Ishikawa (cell line): ENCODE measurements around the gene C17orf100.

ENCODE experiments used
- CEBPB ChIP-seq: IDR thresholded peaks from 2 replicates; pipeline ENCODE4 v1.6.1; 2012
- CREB1 ChIP-seq: IDR thresholded peaks from 2 replicates; pipeline ENCODE4 v1.6.1; 2012; ENCODE audit warnings: low read depth
- EGR1 ChIP-seq: IDR thresholded peaks from 2 replicates; pipeline ENCODE4 v1.6.1; 2012
- EP300 ChIP-seq: IDR thresholded peaks from 2 replicates; pipeline ENCODE4 v1.6.1; 2012; ENCODE audit warnings: borderline replicate concordance
- FOXM1 ChIP-seq: IDR thresholded peaks from 2 replicates; pipeline ENCODE4 v1.6.1; 2012; ENCODE audit warnings: low read depth, borderline replicate concordance
- MAX ChIP-seq: IDR thresholded peaks from 2 replicates; pipeline ENCODE4 v1.6.1; 2012
- NFIC ChIP-seq: IDR thresholded peaks from 2 replicates; pipeline ENCODE4 v1.6.1; 2012
- RAD21 ChIP-seq: IDR thresholded peaks from 2 replicates; pipeline ENCODE4 v1.6.1; 2012; ENCODE audit warnings: low read depth
- TAF1 ChIP-seq: IDR thresholded peaks from 2 replicates; pipeline ENCODE4 v1.6.1; 2012; ENCODE audit warnings: low read depth, mild to moderate bottlenecking
- TCF12 ChIP-seq: IDR thresholded peaks from 2 replicates; pipeline ENCODE4 v1.6.1; 2012; ENCODE audit warnings: low read depth
- TEAD4 ChIP-seq: IDR thresholded peaks from 2 replicates; pipeline ENCODE4 v1.6.1; 2012
- USF1 ChIP-seq: IDR thresholded peaks from 2 replicates; pipeline ENCODE4 v1.6.1; 2012
- YY1 ChIP-seq: IDR thresholded peaks from 2 replicates; pipeline ENCODE4 v1.6.1; 2012; ENCODE audit warnings: low read depth
- ZBTB7A ChIP-seq: IDR thresholded peaks from 2 replicates; pipeline ENCODE4 v1.6.1; 2012; ENCODE audit warnings: low read depth
- TF ChIP-seq, protein P1 (sequence below): IDR thresholded peaks from 2 replicates; pipeline ENCODE4 v1.6.1; 2012; ENCODE audit warnings: low read depth, mild to moderate bottlenecking

The C17orf100 gene

GRCh38 chr17:6677946-6678345 is 26.4 kb downstream of the C17orf100 start:
- TF ChIP-seq EP300 = no peak
- TF ChIP-seq ZBTB7A = no peak
- no peak for TF ChIP-seq CREB1

GRCh38 chr17:6679241-6679640 is 27.7 kb downstream of the C17orf100 start:
- TF ChIP-seq RAD21 (no peak), TAF1 (no peak), TEAD4 (no peak), CEBPB (no peak), YY1 (no peak), EP300 (no peak)

GRCh38 chr17:6681176-6681575 is 29.6 kb downstream of the C17orf100 start:
- no peak for TF ChIP-seq EGR1
- no peak for TF ChIP-seq CEBPB
- TF ChIP-seq NFIC = no peak
- TF ChIP-seq USF1 = no peak
- TF ChIP-seq TAF1 = no peak
- no peak for TF ChIP-seq MAX
- TF ChIP-seq EP300 = no peak
- no peak for TF ChIP-seq RAD21
- TF ChIP-seq, protein P1, sequence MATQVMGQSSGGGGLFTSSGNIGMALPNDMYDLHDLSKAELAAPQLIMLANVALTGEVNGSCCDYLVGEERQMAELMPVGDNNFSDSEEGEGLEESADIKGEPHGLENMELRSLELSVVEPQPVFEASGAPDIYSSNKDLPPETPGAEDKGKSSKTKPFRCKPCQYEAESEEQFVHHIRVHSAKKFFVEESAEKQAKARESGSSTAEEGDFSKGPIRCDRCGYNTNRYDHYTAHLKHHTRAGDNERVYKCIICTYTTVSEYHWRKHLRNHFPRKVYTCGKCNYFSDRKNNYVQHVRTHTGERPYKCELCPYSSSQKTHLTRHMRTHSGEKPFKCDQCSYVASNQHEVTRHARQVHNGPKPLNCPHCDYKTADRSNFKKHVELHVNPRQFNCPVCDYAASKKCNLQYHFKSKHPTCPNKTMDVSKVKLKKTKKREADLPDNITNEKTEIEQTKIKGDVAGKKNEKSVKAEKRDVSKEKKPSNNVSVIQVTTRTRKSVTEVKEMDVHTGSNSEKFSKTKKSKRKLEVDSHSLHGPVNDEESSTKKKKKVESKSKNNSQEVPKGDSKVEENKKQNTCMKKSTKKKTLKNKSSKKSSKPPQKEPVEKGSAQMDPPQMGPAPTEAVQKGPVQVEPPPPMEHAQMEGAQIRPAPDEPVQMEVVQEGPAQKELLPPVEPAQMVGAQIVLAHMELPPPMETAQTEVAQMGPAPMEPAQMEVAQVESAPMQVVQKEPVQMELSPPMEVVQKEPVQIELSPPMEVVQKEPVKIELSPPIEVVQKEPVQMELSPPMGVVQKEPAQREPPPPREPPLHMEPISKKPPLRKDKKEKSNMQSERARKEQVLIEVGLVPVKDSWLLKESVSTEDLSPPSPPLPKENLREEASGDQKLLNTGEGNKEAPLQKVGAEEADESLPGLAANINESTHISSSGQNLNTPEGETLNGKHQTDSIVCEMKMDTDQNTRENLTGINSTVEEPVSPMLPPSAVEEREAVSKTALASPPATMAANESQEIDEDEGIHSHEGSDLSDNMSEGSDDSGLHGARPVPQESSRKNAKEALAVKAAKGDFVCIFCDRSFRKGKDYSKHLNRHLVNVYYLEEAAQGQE = no peak

DNA sequence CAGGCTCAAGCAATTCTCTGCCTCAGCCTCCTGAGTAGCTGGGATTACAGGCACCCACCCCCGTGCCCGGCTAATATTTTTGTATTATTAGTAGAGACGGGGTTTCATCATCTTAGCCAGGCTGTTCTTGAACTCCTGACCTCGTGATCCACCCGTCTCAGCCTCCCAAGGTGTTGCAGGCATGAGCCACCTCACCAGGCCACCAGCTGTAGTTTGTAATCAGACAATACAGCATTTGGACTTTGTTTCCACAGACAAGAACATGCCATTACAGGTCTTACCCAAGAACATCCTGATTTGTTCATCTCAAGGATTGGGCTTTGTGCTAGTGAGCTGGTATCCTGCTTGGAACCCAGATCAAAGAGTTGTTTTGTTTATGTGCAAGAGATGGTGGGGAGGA is 30.1 kb downstream of the C17orf100 start:
- TF ChIP-seq FOXM1 (no peak), CEBPB (no peak), CREB1 (no peak), NFIC (no peak), EP300 (no peak), ZBTB7A (no peak), TCF12 (no peak), MAX (no peak), TAF1 (no peak), TEAD4 (no peak), RAD21 (no peak), EGR1 (no peak), USF1 (no peak)

GRCh38 chr17:6682339-6682738 is 30.8 kb downstream of the C17orf100 start:
- TF ChIP-seq MAX (no peak), TAF1 (no peak)
- TF ChIP-seq, protein P1 = no peak

DNA sequence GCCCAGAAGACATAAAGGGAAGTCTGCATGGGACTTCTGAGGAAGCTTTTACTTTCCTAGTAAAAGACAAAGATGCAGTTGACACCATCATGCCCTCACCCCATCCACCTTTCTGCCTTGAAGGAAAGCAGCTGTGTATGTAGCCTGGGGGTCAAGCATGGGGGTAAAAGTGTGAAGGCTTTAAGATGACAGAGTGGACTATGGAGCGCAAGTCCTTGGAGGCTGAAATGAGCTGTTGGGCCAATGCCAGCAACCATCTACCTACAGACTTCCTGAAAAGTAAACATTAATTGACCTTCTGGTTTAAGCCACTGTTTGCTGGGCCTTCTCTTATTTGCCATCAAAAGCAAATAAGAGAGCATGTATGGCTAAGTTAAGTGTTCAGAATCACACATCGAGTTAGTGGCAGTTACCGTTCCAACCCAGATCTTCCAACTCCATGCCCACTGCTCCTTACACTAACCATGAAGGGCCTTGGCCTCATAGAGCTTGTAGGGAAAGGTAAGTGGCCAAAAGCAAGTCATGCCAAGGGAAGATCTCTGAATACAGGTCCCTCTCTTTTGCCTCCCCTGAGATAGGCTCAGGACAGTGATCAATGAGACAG is 31.6 kb downstream of the C17orf100 start:
- TF ChIP-seq TAF1 (no peak), YY1 (no peak), NFIC (no peak), RAD21 (no peak), EGR1 (no peak), TCF12 (no peak), FOXM1 (no peak), TEAD4 (no peak), ZBTB7A (no peak), EP300 (no peak), CREB1 (no peak)
- TF ChIP-seq, protein P1 = no peak
